ENCODE measurements around the gene TEAD2.

- TF ChIP-seq EZH2 (IDR thresholded peaks at IDR 0.05; ENCODE audit: borderline replicate concordance, low read length), result no peak
- TF ChIP-seq, protein P1, sequence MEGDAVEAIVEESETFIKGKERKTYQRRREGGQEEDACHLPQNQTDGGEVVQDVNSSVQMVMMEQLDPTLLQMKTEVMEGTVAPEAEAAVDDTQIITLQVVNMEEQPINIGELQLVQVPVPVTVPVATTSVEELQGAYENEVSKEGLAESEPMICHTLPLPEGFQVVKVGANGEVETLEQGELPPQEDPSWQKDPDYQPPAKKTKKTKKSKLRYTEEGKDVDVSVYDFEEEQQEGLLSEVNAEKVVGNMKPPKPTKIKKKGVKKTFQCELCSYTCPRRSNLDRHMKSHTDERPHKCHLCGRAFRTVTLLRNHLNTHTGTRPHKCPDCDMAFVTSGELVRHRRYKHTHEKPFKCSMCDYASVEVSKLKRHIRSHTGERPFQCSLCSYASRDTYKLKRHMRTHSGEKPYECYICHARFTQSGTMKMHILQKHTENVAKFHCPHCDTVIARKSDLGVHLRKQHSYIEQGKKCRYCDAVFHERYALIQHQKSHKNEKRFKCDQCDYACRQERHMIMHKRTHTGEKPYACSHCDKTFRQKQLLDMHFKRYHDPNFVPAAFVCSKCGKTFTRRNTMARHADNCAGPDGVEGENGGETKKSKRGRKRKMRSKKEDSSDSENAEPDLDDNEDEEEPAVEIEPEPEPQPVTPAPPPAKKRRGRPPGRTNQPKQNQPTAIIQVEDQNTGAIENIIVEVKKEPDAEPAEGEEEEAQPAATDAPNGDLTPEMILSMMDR (IDR thresholded peaks at IDR 0.05; ENCODE audit: low read length), result no peak
Measured at GRCh38 chr19:49366110-49366509, 3.9 kb upstream of the TEAD2 start.
